GM18858 (cell line): Measurements from ENCODE around the gene TMEM154.

Experiments used
- ATAC-seq: cut with Tn5 transposase; IDR thresholded peaks from one replicate; pipeline ENCODE4 v1.9.1; 2021; ENCODE audit not compliant: unreplicated experiment

The TMEM154 gene

GRCh38 chr4:152696764-152697261 lies 17.0 kb upstream of the TMEM154 start:
- peak; percentile 99 for ATAC-seq

GRCh38 chr4:152693871-152694270 lies 14.1 kb upstream of the TMEM154 start:
- ATAC-seq = no peak

DNA sequence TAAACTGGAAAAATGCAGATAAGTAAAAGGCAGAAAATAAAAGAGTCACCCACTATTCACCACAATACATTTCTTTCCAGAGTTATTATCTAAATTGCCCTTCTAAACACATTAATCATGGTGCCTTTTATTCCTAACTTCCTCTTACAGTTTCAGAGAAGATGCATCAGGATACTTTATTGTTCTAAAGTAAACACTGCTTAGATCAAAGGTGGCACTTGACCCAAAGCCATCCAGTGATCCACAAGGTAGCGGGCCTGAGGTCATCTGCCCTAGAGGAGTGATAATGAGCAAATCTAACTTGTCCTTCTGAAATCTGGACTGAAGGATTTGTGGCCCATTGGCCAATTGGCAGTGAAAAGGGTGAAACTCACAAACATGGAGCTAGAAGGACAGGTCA lies 12.0 kb upstream of the TMEM154 start:
- ATAC-seq = no peak

- no peak for ATAC-seq
These were observed 11.2 kb upstream of the TMEM154 start for GRCh38 chr4:152690706-152691651.

GRCh38 chr4:152689615-152690501 lies 10.1 kb upstream of the TMEM154 start:
- ATAC-seq = no peak

GRCh38 chr4:152687974-152688599 lies 8.3 kb upstream of the TMEM154 start:
- no peak for ATAC-seq

DNA sequence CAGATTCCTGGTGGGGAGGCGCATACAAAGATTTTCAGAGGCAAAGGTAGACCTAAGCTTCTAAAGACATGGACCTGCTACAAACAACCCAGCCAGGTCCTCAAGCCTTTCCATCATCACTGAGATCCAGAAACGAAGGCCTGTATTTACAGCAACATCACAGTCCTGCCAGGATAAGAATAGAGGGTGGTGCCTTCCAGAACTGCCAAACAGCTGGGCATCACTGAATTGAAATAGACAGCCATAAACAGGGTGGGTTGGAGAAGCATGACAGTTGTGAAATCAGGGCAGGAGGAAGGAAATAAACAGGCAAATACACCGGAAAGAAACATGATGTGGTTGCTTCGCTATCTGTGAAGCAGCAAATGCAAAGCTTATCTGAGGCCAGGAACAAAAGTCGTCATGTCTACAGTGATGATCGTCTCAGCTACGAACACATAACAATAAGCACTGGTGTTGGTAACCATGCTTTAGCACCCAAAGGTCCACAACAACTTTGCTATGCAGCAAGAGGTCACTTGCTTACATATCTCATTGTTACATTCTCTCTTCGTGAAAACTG lies 6.7 kb upstream of the TMEM154 start:
- no peak for ATAC-seq

GRCh38 chr4:152684587-152684986 lies 4.8 kb upstream of the TMEM154 start:
- ATAC-seq = no peak

DNA sequence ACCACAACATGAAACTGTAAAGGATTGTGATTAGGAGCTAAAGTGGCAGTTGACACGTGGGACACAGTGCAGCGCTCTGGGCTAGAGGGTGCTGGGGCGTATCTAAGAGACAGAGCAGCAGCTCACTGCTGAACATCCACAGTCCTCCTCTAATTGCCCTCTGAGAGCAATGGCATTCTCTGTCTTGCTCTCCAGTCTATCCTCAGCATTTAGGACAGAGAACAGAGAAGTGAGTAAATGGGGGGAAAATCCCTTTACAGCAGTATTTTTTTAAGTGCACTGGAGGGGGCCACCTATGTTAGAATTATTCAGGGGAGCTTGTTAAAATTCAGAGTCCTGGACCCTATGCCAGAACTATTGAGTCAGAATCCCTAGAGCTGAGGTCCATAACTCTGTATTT lies 4.2 kb upstream of the TMEM154 start:
- peak; percentile 63 for ATAC-seq

- no peak for ATAC-seq
These were observed 2.5 kb upstream of the TMEM154 start for GRCh38 chr4:152682143-152682941.

GRCh38 chr4:152680988-152681603 lies 1.3 kb upstream of the TMEM154 start:
- no peak for ATAC-seq

GRCh38 chr4:152678841-152679240 lies 956 bp downstream of the TMEM154 start:
- ATAC-seq = no peak

DNA sequence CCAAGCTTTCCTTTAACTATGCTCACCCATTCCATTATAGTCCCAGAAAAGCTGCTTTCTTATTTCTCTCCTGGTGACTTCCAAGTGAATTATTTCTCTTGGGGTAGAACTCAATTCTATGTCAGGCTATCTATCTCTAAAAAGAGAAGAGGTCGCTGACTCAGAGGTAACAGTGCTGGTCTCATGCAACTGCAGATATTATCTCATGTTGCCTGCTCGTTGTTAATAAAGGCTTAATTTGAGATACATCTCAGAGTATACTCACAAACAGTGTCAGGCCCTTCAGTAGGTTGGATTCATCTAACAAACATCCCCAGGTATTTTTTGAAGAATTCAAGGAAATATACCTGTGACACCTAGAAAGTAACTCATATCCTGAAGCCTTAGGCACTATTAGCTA lies 2.7 kb downstream of the TMEM154 start:
- ATAC-seq = no peak

DNA sequence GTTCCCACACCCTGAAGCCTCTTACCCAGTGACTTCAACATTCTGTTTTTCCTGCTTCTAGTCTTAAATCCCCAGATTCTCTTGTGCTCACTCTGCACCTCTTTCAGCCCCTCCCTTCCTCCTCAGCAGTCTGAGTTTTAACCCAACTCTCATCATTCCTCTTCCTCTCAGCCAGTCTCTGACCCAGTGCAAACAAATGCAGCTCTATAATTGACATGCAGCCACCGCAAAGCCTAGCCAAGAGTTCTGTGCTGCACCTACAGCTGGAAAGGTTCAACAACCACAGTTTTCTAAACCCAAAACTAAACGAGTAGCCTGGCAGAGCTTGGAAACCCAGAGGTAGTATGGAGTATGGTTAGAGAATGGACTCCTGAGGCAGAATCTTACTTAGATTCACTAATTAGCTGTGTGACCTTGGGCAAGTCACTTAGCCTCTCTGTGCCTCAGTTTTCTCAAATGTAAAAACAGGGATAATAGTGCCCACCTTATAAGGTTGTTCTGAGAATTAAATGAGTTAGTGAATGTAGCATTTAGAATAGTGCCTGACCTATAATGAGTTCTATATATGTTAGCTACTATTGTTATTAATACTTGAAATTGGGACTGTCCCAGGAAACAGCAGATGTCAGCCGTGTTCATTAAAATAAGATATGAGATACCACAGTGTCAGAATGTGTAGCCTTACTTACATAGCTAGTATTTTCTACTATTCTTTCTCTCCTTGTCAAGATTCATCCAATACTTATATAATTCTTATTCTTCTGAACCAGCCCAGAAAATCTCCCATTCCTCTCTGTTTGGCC lies 3.5 kb downstream of the TMEM154 start:
- ATAC-seq = no peak

DNA sequence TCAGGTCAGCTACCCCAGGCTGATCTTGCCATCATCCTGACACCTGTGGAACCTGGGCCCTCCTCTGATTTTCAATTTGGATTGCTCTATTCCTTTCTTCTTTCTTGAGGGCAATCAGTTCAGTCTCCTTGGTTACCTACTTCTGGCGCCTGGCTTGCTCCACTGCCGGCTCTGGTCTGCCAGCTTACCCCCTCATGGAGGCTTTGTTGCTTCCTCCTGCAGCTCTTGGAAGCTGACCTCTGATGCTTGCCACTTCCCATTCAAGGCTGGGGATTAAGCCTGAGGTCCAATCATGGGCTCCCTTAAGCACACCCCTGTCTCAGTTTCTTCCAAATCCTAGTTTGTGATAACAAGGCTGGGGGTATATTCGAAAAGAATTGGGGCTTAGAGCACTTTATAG lies 5.4 kb downstream of the TMEM154 start:
- no peak for ATAC-seq

DNA sequence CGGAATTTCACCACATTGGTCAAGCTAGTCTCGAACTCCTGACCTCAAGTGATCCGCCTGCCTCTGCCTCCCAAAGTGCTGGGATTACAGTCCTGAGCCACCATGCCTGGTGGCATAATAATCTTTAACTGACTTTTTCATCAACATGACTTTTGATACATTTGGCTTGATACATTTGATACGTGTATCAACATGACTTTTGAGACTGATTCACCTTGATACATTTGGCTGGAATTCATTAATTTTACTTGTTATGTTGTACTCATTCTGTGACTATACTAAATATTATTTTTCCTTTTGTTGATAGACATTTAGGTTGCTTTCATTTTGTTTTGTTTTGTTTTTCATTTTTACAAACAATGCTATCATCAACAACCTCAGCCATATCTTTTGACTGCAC lies 6.3 kb downstream of the TMEM154 start:
- no peak for ATAC-seq

GRCh38 chr4:152672206-152673092 lies 7.3 kb downstream of the TMEM154 start:
- no peak for ATAC-seq
